Central memory CD4-positive, alpha-beta T cell (primary cell): Measurements from ENCODE around the gene PC.

Experiments
- DNase-seq: peaks from one replicate; pipeline ENCODE4 v3.0.0; 2022

The PC gene

DNA sequence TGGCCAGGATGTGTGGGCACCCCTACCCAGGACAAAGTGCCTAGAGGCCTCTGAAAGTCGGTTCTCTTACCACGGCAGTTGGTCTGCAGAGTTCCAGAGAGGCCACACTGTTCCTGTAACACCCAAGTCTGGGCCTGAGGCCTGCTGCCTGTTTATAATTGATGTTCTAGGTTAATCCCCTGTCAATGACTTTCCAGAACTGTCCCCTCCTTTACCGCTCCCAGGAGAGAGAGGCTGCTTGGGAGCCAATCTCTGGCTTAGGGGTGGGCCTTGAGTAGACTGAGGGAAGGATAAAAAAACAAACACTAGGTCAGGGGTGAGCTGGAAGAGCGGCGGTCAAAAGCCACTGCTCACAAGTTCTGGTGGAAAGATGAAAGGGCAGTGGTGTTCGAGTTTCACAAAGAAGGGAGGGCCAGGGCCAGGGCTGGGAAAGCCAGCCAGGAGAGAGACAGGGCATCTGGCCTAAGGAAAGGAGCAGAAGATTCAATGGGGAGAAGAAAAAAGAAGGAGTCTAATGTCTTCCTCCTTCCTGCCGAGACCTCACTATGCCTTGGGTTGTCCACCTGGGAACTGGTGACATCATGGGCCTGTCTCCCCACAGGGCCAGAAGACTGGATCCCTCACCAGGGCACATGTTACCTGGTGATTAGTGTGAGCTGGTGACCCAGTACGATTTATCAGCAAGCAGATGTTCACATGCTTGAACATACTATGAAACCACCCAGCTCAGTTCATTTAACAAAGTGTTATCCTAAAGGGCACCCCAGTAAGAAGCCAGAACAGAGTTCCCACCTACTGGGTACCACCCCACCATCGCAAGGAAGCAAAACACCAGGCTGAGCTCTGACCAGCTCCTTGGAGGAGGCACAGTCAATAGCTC, 50.2 kb downstream of the PC start:
- no peak for DNase-seq

DNA sequence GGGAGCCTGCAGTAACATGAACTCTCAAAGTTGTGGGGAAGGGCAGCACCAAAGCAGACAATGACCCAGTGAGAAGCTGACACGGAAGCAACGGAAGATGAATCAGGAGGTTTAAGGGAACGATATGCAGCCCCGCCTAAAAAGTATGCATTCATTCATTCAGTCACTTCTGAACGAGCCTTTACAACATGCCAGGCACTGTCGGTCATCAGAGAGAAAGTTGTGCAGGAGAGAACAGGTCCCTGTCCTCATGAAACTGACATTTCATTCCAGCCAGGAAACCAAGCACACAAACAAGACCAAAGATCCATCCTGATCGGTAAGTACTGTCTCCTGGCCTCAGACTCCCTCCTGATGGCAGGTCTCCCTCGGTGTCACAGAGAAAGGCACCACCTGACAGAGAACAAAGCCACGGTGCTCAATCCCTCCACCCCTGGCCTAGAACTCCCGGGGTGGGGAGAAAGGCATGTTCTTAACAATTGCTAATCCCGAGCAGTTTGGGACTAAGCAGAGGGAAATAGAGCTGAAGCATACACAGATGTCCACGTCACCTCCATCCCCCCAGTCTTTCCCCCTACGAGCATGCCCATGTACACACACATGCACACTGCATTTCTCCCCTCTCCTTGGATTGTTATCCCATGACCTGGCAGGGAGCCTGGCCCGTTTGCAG, 52.0 kb downstream of the PC start:
- DNase-seq: no peak

DNA sequence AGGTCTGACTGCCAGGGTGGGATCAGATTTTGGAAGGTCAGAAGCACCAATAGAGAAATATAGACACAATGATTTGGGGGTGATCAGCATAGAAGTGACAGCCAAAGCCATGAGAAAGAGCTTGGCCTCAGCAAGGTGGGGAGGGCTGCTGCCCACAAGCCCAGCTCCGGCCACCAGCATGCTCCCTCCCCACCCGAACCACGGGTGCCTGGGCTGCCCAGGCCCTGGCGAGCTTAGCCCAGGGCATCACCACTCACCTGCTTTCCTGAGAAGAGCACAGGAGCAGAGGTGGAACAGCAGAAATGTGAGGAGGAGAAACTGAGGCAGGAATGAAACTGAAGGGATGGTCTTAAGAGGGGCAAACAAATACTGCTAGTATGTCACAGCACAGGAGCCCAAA, 52.6 kb downstream of the PC start:
- DNase-seq: no peak

- DNase-seq: no peak
These were observed 53.1 kb downstream of the PC start for GRCh38 chr11:66904981-66905521.

DNA sequence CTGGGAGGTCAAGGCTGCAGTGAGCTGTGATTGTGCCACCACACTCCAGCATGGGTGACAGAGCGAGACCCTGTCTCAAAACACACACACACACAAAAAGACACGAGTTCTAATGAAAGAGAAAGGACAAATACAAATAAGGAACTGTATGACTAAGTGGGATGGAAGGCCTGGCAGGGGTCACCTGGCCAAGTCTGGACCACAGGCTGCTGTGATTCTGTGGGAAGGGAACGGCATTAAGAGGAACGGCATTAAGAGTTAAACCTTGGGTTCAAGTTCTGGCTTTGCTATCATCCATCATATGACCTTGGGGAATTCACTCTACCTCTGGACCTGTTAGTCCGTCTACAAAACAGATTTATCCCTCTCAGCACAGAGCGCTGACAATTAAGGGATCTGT, 53.6 kb downstream of the PC start:
- no peak for DNase-seq

DNA sequence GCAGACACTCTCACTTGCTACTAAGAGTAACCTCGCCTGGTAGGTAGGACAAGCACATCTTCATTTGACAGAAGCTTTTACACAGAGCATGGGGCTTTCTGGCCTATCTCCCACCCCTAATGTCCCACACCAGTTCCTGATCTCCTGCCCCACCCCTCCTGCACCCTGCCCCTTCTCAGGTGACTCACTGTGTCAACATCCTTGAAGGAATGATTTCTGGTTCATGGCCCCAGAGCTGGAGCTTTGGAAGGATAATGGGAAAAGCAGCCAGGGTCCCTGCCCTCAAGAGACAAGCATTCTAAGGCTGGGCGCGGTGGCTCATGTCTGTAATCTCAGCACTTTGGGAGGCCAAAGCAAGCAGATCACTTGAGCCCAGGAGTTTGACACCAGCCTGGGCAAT, 54.1 kb downstream of the PC start:
- no peak for DNase-seq

- DNase-seq: no peak
These were observed 55.6 kb downstream of the PC start for GRCh38 chr11:66902486-66903177.

DNA sequence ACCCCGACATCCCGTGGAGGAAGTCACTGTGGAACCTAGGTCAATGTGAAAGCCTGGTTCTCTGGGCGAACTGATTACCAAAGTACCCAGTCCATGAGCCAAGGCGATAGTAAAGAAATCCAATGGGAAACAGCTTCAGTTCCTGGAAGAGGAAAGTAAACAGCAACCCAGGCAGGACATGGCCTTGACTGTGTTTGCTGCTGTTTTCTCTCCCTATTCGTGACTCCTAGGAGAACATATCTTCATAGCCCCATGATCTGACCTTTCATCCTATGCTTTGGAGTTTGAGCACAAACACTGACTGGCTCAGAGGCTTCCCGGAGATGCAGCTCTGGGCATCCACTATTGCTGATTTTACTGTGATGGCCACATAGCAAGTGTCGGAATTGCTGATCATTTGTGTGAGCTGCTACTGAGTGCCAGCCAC, 56.2 kb downstream of the PC start:
- DNase-seq: no peak

- DNase-seq: no peak
These were observed 64.0 kb downstream of the PC start for GRCh38 chr11:66894141-66894540.

DNA sequence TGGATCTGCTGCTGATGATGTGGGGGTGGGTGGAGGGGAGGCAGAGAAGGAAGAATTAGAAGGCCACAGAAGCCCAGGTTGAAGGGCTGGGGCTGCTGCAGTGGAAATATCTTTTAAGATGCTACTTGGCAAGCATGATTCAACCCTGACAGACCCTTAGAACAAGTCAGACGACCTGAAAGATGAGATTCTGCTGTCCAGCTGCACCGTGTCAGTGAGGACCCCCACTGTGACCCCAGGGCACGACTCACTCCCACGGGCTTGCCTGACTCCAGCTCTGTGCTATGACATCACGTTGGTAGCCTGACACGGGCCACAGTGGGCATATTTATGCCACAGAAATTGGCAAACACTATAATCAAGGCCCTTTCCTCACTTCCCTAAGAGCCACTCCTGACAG, 65.3 kb downstream of the PC start:
- DNase-seq: no peak

GRCh38 chr11:66891851-66892660, 66.1 kb downstream of the PC start:
- no peak for DNase-seq

DNA sequence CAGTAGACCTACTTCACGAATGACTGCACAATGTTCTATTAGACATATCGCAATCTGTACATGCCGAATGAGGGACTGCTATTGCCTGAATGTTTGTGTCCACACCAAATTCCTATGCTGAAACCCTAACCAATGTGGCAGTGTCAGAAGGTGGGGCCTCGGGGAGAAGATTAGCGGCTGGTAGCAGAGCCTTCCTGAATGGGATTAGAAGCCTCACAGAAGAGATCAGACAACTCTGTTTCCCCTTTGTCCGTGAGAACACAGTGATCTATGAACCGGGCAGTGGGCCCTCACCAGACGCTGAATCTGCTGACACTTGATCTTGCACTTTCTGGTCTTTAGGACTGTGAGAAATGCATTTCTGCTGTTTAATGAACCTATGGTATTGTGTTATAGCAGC, 68.2 kb downstream of the PC start:
- no peak for DNase-seq

DNA sequence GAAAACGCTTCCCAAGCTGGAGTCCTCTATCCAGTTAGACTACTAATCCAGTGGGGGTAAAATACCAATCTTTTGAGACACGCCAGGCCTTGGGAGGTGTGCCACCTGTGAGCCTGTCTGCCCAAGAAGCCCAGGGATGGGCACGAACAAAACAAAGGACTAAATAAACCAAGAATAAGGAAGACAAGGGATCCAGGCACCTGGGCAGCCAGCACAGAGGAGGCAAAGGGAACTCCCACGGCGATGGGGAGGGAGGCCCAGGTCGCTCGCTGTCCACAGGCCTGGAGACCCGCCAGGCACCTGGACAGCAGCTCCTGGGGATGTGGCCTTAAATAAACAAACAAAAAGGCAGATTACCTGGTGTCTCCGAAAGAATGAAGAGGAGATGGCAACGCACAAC, 69.9 kb downstream of the PC start:
- no peak for DNase-seq

GRCh38 chr11:66887526-66887925, 70.7 kb downstream of the PC start:
- no peak for DNase-seq

DNA sequence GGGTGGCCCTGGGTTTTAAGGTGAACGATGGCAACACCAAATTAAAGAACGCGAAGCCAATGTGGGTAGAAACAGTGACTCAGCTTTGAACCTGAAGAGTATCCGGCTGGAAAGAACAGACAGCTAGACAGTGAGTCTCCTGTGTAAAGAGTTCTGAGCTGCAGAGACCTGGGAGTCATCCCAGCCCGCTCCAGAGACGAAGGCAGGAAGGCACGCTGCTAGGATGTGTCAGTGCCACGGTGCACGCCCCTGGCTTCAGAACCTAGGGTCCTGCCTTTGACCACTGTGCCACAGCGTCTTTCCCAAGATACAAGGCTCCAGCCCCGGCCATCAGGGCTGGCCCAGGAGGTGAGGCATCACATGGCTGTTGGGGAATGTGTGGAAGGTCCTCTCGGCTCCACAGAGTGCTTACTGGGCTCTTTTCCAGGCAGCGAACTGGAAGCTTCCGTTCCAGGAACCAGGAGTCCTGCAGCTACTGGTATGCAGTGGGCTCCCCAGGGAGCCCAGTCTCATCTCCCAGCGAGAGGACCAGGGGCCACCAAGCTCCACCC, 71.4 kb downstream of the PC start:
- no peak for DNase-seq

- DNase-seq: no peak
These were observed 72.2 kb downstream of the PC start for GRCh38 chr11:66885950-66886440.

DNA sequence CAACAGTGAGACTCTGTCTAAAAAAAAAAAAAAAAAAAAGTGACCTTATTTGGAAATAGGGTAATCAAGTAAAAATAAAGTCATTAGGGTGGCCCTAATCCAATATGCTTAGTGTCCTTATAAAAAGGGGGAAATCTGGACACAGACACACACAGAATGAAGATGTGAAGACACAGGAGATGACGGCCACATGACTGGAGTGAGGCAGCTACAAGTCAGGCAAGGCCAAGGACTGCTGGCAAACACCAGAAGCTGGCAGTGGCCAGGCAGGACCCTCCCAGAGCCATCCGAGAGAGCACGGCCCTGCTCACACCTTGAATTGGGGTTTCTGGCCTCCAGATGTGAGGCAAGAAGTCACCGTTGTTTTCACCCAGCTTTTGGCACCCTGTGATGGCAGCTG, 72.7 kb downstream of the PC start:
- DNase-seq: no peak

DNA sequence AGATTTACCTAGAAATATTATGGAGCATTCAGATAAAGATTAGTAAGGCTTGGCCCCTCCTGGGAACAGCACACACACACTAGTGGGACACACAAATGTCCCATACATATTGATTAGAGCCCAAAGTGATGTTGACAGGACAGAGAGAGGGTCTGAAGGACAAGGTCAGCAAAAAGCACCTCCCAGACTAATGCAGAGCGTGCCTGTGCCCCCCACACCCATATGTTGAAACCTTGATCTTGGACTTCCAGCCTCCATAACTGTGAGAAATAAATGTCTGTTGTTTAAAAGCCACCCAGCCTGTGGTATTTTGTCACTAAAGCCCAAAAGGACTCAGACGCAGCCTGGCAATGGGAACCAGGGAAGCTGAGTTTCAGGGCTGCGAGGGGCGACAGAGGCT, 73.7 kb downstream of the PC start:
- DNase-seq: no peak

- peak; percentile 37 for DNase-seq
These were observed 74.9 kb downstream of the PC start for GRCh38 chr11:66883016-66883965.

- DNase-seq: no peak
These were observed 75.6 kb downstream of the PC start for GRCh38 chr11:66882561-66883015.
